ENCODE results near the gene ABCB8.
"Not testable (repeated sequence)": the region's sequence is repeated elsewhere in the genome, so short reads cannot be mapped to it uniquely, and the experiment has no call there.

The ABCB8 gene

GRCh38 chr7:151038951-151039849, 10.9 kb downstream of the ABCB8 start:
- DNase-seq, result no peak

GRCh38 chr7:151039850-151040548, 11.7 kb downstream of the ABCB8 start:
- DNase-seq, result no peak

GRCh38 chr7:151040616-151041375, 12.5 kb downstream of the ABCB8 start:
- no peak for DNase-seq

GRCh38 chr7:151043449-151043848, 15.2 kb downstream of the ABCB8 start:
- DNase-seq, result not testable (repeated sequence)

- no peak for DNase-seq
Measured at GRCh38 chr7:151043959-151044358, 15.7 kb downstream of the ABCB8 start.

GRCh38 chr7:151045262-151045661, 17.0 kb downstream of the ABCB8 start:
- no peak for DNase-seq

- no peak for DNase-seq
Measured at GRCh38 chr7:151045967-151046366, 17.7 kb downstream of the ABCB8 start.

GRCh38 chr7:151046603-151047573, 18.6 kb downstream of the ABCB8 start:
- no peak for DNase-seq

GRCh38 chr7:151047976-151048815, 19.9 kb downstream of the ABCB8 start, which contains the start of gene ASIC3:
TSS of gene ASIC3 (plus strand) at chr7:151048531. CDS start at chr7:151048886, 355 bp downstream.
- DNase-seq, result no peak

- DNase-seq, result no peak
Measured at GRCh38 chr7:151048911-151049463, 20.7 kb downstream of the ABCB8 start.

GRCh38 chr7:151051108-151051507, 22.9 kb downstream of the ABCB8 start:
- DNase-seq, result no peak

- DNase-seq, result no peak
Measured at GRCh38 chr7:151053096-151053495, 24.8 kb downstream of the ABCB8 start.

- DNase-seq, result no peak
Measured at GRCh38 chr7:151053751-151054150, 25.5 kb downstream of the ABCB8 start.

- no peak for DNase-seq
Measured at GRCh38 chr7:151056283-151056665, 28.0 kb downstream of the ABCB8 start.

GRCh38 chr7:151056666-151057505, 28.6 kb downstream of the ABCB8 start:
- DNase-seq, result no peak

- DNase-seq, result no peak
Measured at GRCh38 chr7:151057506-151057988, 29.3 kb downstream of the ABCB8 start, which contains the start of gene CDK5. TSS of gene CDK5 (minus strand) at chr7:151057897. CDS start at chr7:151057848, 49 bp downstream.

- DNase-seq, result peak; percentile 98
Measured at GRCh38 chr7:151057989-151058780, 29.9 kb downstream of the ABCB8 start.

GRCh38 chr7:151058781-151059366, 30.6 kb downstream of the ABCB8 start:
- DNase-seq, result no peak
